Measurements from ENCODE around the gene PHACTR1.

GRCh38 chr6:13065581-13065980 lies 349.0 kb downstream of the PHACTR1 start:
- no peak for TF ChIP-seq POLR2A (IDR thresholded peaks at IDR 0.05)
- no peak for TF ChIP-seq CTCF (IDR thresholded peaks at IDR 0.05)
